ENCODE data around the gene FEM1C.
"Not testable (repeated sequence)": the region's sequence is repeated elsewhere in the genome, so short reads cannot be mapped to it uniquely, and the experiment has no call there.

Gene FEM1C

DNA sequence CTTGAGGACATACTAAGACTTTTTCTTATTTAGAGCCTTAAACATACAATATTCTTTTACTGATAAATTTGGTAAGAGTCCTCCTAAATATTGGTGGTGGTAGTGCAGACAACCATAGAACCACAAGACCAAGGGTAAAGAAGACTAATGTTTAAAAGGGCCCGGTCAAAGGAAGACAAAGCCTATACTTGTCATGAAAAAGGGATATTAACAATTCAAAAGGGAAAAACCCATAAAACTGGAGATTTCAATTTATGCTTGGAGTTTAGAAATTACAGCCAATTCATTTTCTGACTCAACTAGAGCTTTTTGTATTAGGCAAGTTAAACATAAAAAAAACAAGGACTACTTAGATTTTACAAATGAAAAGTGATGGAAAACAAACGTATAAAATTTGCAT, 24.4 kb downstream of the FEM1C start:
- DNase-seq (ENCODE audit: low spot score) = no peak

DNA sequence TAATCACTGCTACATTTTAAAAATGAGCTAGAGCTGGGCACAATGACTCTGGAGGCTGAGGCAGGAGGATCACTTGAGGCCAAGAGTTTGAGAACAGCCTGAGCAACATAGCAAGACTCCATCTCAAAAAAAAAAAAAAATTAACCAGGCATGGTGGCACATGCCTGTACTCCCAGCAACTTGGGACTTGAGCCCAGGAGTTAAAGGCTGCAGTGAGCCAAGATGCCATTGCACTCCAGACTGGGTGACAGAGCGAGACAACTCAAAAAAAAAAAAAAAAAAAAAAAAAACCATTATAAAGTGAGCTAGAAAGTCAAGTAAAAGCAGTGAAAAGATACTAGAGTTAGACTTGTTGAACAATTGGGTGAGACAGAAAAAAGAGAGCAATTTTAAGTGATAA, 28.2 kb downstream of the FEM1C start:
- DNase-seq (ENCODE audit: low spot score) = no peak

DNA sequence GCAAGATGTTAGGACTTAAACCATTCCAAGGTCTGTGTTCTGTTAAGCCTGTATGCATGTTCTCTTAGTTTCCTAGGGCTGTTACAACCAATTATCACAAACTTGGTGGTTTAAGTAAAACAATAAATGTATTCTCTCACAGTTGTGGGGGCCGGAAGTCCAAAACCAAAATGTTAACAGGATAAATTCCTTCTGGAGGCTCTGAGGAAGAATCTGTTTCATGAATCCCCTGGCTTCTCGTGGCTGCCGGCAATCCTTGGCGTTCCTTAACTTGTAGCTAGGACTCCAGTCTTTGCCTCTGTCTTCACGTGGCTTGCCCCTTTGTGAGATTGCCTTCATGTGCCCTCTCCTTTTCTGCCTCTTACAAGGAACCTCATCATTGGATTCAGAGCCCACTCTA, 30.4 kb downstream of the FEM1C start:
- DNase-seq (ENCODE audit: low spot score) = no peak

GRCh38 chr5:115511632-115512031, 32.9 kb downstream of the FEM1C start:
- no peak for DNase-seq (ENCODE audit: low spot score)

DNA sequence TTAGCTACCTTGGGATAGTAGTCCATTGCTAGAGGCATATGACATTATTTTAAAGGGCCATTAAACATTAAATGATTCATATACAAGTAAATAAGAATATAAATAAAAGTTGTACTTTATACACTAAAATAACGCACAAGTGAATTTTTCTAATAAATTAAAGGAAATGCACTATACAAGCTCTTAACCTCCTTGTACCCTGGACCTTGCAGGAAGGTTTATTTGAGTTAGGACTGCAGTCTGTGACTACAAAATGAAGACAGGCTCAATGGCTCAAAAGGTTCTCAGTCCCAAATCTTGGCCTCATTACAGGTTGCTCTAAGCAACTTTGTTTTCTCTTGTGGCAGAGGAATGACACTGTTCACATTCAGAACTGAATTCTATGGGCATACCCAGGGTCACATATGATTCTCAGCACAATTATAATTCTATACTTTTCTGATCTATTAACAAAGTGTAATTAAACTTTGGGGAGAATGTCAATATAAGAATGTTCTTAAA, 34.4 kb downstream of the FEM1C start:
- DNase-seq (ENCODE audit: low spot score) = no peak

DNA sequence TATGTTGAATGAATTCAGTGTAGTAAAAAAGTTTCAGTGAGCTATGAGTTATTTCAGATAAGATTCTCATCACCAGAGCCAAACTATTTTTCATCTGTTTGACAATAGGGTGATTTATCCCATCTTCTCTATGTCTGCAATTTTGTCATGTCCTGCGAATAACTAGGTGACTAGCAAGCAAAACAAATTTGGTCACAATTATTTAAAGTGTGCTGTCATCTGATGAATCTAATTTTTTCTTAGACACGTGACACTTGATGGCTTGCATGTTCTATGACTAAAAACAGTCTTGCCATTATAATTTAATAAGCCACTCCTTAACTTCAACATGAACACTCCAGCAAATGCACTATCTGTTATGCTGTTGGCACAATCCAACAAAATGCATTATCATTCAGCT, 35.0 kb downstream of the FEM1C start:
- DNase-seq (ENCODE audit: low spot score) = no peak

DNA sequence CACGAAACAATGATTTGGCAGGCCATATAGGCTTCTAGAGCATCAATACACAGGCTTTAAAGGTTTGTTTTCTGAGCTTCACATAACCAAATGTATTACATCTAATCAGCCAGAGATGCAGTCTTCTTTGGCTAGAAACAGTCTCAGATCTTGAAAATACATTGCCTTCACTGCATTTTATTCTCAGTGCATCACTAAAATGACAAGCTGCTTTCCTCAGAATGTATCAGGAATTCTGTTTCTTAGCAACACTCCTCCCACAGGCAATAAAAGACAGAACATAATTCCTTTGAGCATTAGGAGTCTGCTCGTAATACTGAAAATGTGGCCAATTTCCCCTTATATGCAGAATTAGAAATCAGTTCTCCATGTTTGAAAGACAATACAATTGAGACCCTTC, 36.9 kb downstream of the FEM1C start:
- DNase-seq (ENCODE audit: low spot score) = peak; percentile 30

- no peak for DNase-seq (ENCODE audit: low spot score)
Observed at GRCh38 chr5:115503420-115503819, 41.2 kb downstream of the FEM1C start.

- DNase-seq (ENCODE audit: low spot score) = no peak
Observed at GRCh38 chr5:115501464-115502210, 42.9 kb downstream of the FEM1C start.

- DNase-seq (ENCODE audit: low spot score) = no peak
Observed at GRCh38 chr5:115500225-115500624, 44.4 kb downstream of the FEM1C start.

DNA sequence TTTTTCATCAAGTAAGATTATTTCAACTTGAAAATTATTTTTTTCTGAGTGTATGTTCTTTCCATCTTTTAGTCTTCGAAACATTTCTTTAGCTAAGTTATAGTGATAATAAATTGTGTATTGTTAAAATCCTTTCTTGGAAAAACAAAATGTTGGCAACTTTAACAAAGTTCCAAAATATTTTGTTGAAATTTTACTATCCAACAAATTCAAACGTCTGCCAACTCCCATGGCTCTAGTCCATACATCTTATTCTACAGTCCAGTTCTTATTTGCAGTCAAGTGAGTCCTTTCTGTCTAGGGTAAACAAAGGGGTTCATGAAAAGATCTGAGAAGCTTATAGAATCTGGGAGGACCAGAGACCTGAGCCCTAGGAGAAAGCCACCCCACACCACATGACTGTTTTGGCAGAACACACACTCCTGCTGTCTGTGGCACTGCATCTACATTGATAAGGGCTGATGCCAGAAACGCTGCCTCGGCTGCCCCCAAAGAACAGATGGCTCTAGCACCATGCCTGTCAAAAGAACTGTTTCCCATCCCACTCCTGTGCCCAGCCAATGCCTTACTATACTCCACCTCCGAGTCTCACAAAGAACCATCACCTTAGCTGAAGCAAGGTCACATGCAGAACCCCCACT, 47.5 kb downstream of the FEM1C start:
- DNase-seq (ENCODE audit: low spot score) = no peak

DNA sequence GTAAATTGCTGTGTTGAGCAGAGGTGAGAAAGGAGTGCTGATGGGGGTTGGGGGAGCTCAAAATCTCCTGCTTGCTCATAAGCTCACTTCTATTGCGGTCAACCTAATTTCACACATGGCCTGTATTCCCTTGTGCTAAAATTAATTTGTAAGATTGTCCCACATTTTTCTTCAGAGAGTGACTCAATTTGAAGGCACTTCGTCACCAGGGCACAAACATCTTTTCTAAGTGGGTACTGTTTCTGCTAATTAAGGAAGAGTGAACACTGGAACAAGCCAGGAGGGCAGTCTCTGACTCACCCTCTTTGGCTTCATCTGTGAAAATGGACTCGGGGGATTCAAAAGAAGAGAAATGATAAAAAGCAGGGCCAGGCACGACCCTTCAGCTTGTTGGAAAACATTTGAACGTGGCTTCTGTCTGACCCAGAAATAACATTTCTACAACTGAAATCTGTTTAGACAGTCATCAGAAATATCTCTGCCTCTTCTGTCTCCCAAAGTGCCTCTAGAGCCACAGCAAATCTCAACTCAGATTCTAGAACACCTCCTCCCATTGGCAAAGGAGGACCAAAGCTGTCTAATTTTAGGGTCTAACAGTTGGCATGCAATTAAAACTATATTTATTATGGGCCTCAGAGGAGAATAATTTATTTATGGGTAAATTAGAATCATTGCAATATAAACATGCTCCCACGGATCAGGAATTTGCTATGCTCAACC, 49.8 kb downstream of the FEM1C start:
- DNase-seq (ENCODE audit: low spot score) = no peak

GRCh38 chr5:115490596-115490995, 54.0 kb downstream of the FEM1C start:
- no peak for DNase-seq (ENCODE audit: low spot score)

DNA sequence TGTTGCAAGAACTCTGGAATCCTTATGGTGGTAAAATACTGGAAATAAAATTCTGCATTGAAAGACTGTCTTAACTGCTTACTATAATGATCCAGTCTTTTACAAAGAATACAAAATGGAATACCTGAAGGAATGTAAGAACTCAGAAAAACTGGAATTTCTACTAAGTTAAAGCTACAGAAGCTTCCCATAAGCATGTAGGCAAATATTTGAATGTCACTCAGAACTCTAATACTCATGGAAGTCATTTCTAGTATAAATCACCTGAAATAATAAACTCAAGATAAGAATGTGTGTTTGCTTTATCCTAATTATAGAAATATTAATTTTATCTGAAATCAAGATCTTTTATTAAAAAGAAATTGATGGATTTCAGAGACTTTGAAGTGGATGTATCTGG, 54.8 kb downstream of the FEM1C start:
- no peak for DNase-seq (ENCODE audit: low spot score)

- DNase-seq (ENCODE audit: low spot score) = no peak
Observed at GRCh38 chr5:115487756-115488155, 56.8 kb downstream of the FEM1C start.

- no peak for DNase-seq (ENCODE audit: low spot score)
Observed at GRCh38 chr5:115487168-115487567, 57.4 kb downstream of the FEM1C start.

DNA sequence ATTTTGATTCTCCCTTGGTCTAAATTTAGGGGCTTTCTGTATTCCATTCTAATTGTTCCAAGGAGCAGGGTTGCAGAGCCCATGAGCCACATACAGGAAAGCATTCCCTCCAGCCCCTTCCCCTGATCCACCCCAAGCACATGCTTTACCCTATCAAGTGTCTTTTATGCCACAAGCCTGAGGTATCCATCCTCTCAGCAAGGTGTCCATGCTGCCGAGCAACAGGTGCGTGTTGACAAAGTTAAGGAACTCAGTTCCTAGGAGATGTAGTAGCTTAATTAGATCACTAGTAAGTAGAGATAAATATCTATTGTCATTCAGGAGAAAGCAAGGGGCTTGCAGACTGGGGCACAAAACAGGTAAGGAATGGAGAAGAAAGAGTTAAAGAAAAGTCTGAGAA, 57.8 kb downstream of the FEM1C start:
- no peak for DNase-seq (ENCODE audit: low spot score)

DNA sequence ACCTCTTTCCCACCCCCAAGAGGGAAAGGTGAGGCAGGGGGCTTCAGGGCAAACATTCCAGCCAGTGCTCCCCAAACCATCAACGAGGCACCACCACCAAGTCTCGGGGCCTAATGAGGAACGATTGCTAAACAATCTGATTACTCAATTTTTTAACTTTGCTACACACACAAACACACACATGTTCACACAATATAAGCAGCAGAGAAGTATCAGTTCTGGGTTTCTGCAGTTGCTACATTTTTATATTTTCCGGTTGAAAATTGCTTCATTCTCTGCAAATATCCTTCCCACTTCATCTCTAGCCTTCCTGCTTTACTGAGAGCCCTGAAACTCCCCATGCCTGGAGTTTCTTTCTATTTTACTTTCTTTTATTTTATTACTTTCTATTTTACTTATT, 60.2 kb downstream of the FEM1C start:
- DNase-seq (ENCODE audit: low spot score) = no peak

- DNase-seq (ENCODE audit: low spot score) = no peak
Observed at GRCh38 chr5:115480900-115481299, 63.7 kb downstream of the FEM1C start.

DNA sequence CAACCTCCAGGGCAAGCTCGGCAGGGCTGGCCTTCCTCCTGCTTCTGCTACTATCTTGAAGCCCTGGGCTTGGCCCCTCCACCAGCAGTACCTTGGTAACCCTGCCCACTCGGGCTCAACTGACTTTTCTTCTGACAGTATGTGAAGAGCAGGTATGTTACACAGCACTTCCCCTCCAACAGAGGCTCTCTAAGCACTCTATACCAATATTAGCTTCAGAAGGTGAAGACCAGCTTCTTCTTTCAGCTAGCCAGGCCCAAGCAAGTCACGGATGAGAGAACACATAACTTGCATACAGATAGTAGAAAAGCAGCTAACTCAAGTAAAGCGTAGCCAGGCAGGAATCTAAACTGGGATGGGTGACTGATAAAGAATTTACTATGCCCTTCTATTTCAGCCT, 64.3 kb downstream of the FEM1C start:
- DNase-seq (ENCODE audit: low spot score) = no peak

- DNase-seq (ENCODE audit: low spot score) = not testable (repeated sequence)
Observed at GRCh38 chr5:115479166-115479873, 65.3 kb downstream of the FEM1C start.

- no peak for DNase-seq (ENCODE audit: low spot score)
Observed at GRCh38 chr5:115478281-115478680, 66.3 kb downstream of the FEM1C start.

Measured in AG08396 (cell line).